A673 (cell line): ENCODE data around the gene PCBP2. TPM values are rescaled to one million over a fixed set of nuclear protein-coding genes. Genes with fewer than 3 reads are reported as not detected.
"Not testable (repeated sequence)": the region's sequence is repeated elsewhere in the genome, so short reads cannot be mapped to it uniquely, and the experiment has no call there.

ENCODE experiments used
- BruUV-seq: library from RNA; stranded (reverse); fragments of 400-500 nt; replicated peaks from 2 replicates; lab custom pipeline; 2021; lab: Mats Ljungman, UMichigan
- CTCF ChIA-PET: fragments of 300-600 bp; sonication (Branson Sonifier 250); formaldehyde crosslinking; loops from one replicate; lab custom pipeline; 2022; ENCODE audit warnings: antibody characterized with exemption; lab: Charles Lee
- POLR2A ChIA-PET: fragments of 300-600 bp; sonication (Branson Sonifier 250); formaldehyde crosslinking; loops from one replicate; lab custom pipeline; 2022; ENCODE audit warnings: antibody characterized with exemption; ENCODE audit not compliant: low non-redundant PET; lab: Charles Lee
- DNase-seq: peaks from one replicate; pipeline ENCODE4 v3.0.0-alpha.2; 2015; ENCODE audit warnings: low spot score
- H3K27ac ChIP-seq: fragments of 200-600 bp; sonication (generic); 2 replicates; pipeline ENCODE4 v1.5.1; 2016; ENCODE audit warnings: mixed run types, low read depth, mild to moderate bottlenecking, mixed read lengths, antibody characterized with exemption, low read length; ENCODE audit not compliant: poor library complexity, severe bottlenecking
- H3K27me3 ChIP-seq: fragments of 200-600 bp; sonication (generic); replicated peaks from 2 replicates; pipeline ENCODE4 v1.6.1; 2017; ENCODE audit warnings: mixed run types, low read depth, mild to moderate bottlenecking, mixed read lengths, antibody characterized with exemption, low read length; ENCODE audit not compliant: insufficient read depth, poor library complexity
- H3K36me3 ChIP-seq: fragments of 200-600 bp; sonication (generic); 2 replicates; pipeline ENCODE4 v1.6.1; 2016; ENCODE audit warnings: mixed run types, mild to moderate bottlenecking, mixed read lengths, antibody characterized with exemption, low read length; ENCODE audit not compliant: insufficient read depth, poor library complexity, severe bottlenecking
- H3K4me1 ChIP-seq: fragments of 200-600 bp; sonication (generic); 2 replicates; pipeline ENCODE4 v1.6.1; 2017; ENCODE audit warnings: mixed run types, mild to moderate bottlenecking, mixed read lengths, antibody characterized with exemption, low read length; ENCODE audit not compliant: insufficient read depth, poor library complexity, severe bottlenecking
- H3K4me3 ChIP-seq: fragments of 200-600 bp; sonication (generic); 2 replicates; pipeline ENCODE4 v1.5.1; 2016; ENCODE audit warnings: low read depth, mixed run types, mild to moderate bottlenecking, mixed read lengths, low read length; ENCODE audit not compliant: poor library complexity, severe bottlenecking
- H3K9me3 ChIP-seq: fragments of 200-600 bp; sonication (generic); 2 replicates; pipeline ENCODE4 v1.6.1; 2016; ENCODE audit warnings: mixed run types, low read depth, mild to moderate bottlenecking, mixed read lengths, antibody characterized with exemption, low read length; ENCODE audit not compliant: poor library complexity, severe bottlenecking
- EZH2 ChIP-seq: fragments of 200-600 bp; sonication (generic); IDR thresholded peaks from 2 replicates; pipeline ENCODE4 v1.6.1; 2017; ENCODE audit warnings: borderline replicate concordance, low read depth, mild to moderate bottlenecking, mixed read lengths, antibody characterized with exemption, low read length; ENCODE audit not compliant: poor library complexity, severe bottlenecking
- intact Hi-C: fragments of 100-400 bp; cut with micrococcal nuclease; formaldehyde crosslinking; loops from one replicate; pipeline ENCODE4 v1.10.0; 2022; ENCODE audit not compliant: unreplicated experiment
- total RNA-seq: library from RNA; stranded (reverse); gene quantifications from 2 replicates; pipeline ENCODE4 v1.2.3, GENCODE V29; 2021
- TF ChIP-seq, protein P1 (sequence below): fragments of 300-800, 200-600 bp; sonication (generic); conservative IDR thresholded peaks from 2 replicates; pipeline ENCODE4 v1.5.1; 2017; ENCODE audit warnings: low read depth, mild to moderate bottlenecking, antibody characterized with exemption, low read length, moderate library complexity, mixed read lengths

The PCBP2 gene
- total RNA-seq, 1 experiment from 2014 or later: 1,215 TPM

DNA sequence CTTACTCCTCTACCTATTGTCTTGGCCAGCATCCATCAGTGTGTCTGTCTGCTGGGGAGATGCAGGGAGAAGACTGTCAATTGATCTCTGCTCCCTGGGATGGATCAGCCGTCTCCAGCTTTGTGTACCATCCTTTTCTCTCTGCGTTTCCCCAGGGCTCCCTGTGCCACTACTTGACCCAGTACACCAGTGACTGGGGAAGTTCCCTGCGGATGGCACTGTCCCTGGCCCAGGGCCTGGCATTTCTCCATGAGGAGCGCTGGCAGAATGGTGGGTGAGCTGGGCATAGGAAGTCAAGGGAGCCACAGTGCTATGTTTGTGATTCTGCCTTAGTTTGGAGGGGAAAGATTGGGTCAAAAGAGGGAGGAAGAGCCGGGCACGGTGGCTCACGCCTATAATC, 23.2 kb upstream of the PCBP2 start:
- CTCF ChIA-PET: no interaction called here
- Histone ChIP-seq H3K36me3 (no peaks in the 10 kb centered on the region), H3K27ac (no peak overlapping the region), H3K4me1 (no peaks in the 10 kb centered on the region), H3K4me3 (no peak overlapping the region), H3K9me3 (no peaks in the 10 kb centered on the region), H3K27me3 (no peaks in the 10 kb centered on the region)
- BruUV-seq: no TSS peak
- DNase-seq: no peak
- intact Hi-C loops: no loop called here
- TF ChIP-seq, protein P1, sequence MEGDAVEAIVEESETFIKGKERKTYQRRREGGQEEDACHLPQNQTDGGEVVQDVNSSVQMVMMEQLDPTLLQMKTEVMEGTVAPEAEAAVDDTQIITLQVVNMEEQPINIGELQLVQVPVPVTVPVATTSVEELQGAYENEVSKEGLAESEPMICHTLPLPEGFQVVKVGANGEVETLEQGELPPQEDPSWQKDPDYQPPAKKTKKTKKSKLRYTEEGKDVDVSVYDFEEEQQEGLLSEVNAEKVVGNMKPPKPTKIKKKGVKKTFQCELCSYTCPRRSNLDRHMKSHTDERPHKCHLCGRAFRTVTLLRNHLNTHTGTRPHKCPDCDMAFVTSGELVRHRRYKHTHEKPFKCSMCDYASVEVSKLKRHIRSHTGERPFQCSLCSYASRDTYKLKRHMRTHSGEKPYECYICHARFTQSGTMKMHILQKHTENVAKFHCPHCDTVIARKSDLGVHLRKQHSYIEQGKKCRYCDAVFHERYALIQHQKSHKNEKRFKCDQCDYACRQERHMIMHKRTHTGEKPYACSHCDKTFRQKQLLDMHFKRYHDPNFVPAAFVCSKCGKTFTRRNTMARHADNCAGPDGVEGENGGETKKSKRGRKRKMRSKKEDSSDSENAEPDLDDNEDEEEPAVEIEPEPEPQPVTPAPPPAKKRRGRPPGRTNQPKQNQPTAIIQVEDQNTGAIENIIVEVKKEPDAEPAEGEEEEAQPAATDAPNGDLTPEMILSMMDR: no peak
- TF ChIP-seq EZH2: no peak
- POLR2A ChIA-PET: interaction anchor here (0.6 kb wide), 1 partner anchor 15 kb away, joined by 4 read pairs; no protein-coding TSS in a partner anchor

DNA sequence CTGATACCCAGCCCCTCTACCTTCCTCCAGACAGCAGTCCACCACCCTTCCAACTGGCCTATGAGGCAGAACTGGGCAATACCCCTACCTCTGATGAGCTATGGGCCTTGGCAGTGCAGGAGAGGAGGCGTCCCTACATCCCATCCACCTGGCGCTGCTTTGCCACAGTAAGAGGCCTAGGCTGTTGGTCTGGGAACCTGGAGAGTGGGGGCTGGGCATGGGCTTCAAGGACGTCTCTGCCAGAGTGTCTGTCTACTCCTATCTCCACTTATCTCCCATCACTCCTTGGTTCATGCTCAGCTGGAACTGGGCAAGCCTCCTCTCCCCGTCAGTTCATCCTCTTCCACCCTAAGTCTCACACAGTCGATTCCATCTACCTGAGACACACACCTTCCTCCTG, 21.8 kb upstream of the PCBP2 start:
- ChIA-PET POLR2A (no interaction called here), CTCF (no interaction called here)
- BruUV-seq: no TSS peak
- intact Hi-C loops: no loop called here
- Histone ChIP-seq H3K4me3 (no peak overlapping the region), H3K27me3 (no peaks in the 10 kb centered on the region), H3K27ac (no peak overlapping the region), H3K4me1 (no peaks in the 10 kb centered on the region), H3K9me3 (no peaks in the 10 kb centered on the region), H3K36me3 (no peaks in the 10 kb centered on the region)
- no peak for TF ChIP-seq EZH2
- TF ChIP-seq, protein P1: no peak
- DNase-seq: no peak

DNA sequence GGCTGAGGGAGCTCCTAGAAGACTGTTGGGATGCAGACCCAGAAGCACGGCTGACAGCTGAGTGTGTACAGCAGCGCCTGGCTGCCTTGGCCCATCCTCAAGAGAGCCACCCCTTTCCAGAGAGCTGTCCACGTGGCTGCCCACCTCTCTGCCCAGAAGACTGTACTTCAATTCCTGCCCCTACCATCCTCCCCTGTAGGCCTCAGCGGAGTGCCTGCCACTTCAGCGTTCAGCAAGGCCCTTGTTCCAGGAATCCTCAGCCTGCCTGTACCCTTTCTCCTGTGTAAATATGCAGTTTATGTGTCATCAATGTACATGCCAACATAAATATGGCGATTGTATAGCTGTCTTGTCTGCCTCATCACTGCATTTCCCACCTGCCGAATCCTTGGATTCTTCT, 20.7 kb upstream of the PCBP2 start:
- intact Hi-C loops: no loop called here
- Histone ChIP-seq H3K27ac (no peak overlapping the region), H3K36me3 (no peaks in the 10 kb centered on the region), H3K4me1 (no peaks in the 10 kb centered on the region), H3K27me3 (no peaks in the 10 kb centered on the region), H3K9me3 (no peaks in the 10 kb centered on the region), H3K4me3 (no peak overlapping the region)
- no TSS peak for BruUV-seq
- TF ChIP-seq, protein P1: no peak
- no peak for TF ChIP-seq EZH2
- POLR2A ChIA-PET: no interaction called here
- CTCF ChIA-PET: interaction anchor here (1.6 kb wide), 1 partner anchor 10 kb away, joined by 11 read pairs; no protein-coding TSS in a partner anchor
- no peak for DNase-seq

DNA sequence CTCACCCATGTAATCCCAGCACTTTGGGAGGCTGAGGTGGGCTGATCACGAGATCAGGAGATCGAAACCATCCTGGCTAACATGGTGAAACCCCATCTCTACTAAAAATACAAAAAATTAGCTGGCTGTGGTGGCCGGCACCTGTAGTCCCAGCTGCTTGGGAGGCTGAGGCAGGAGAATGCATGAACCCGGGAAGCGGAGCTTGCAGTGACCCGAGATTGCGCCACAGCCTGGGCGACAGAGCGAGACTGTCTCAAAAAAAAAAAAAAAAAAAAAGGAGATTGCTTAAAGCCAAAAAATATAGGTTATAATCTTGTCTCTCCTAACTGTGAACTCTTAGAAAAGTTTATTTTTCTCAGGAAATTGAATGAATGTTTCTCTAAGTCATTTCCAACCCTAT, 16.6 kb upstream of the PCBP2 start:
- POLR2A ChIA-PET: interaction anchor here (0.6 kb wide), 1 partner anchor 230 kb away, joined by 10 read pairs; no protein-coding TSS in a partner anchor

DNA sequence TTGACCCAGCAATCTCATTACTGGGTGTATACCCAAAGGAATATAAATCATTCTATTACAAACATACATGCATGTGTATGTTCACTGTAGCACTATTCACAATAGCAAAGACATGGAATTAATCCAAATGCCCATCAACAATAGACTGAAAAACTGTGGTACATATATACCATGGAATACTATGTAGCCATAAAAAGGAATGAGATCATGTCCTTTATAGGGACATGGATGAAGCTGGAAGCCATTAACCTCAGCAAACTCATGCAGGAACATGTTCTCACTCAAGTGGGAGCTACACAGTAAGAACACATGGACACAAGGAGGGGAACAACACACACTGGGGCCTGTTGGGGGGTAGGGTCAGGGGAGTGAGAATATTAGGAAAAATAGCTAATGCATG, 12.3 kb upstream of the PCBP2 start:
- H3K27ac ChIP-seq, POLR2A ChIA-PET, H3K4me3 ChIP-seq, BruUV-seq, H3K9me3 ChIP-seq, H3K36me3 ChIP-seq, DNase-seq, H3K4me1 ChIP-seq, intact Hi-C loops, CTCF ChIA-PET, H3K27me3 ChIP-seq: not testable (repeated sequence)

More for the DNA sequence above, 16.6 kb upstream of the PCBP2 start:
- CTCF ChIA-PET, H3K36me3 ChIP-seq, DNase-seq, H3K4me1 ChIP-seq, H3K27me3 ChIP-seq, H3K4me3 ChIP-seq, intact Hi-C loops, H3K27ac ChIP-seq, H3K9me3 ChIP-seq, BruUV-seq: not testable (repeated sequence)
